Smooth muscle cell (in vitro differentiated cells): ENCODE results near the gene SEMA3B. TPM values are rescaled to one million over a fixed set of nuclear protein-coding genes. Genes with fewer than 3 reads are reported as not detected.

Experiments
- DNase-seq: peaks from one replicate; lab custom pipeline; 2025; ENCODE audit not compliant: unreplicated experiment; lab: John Stamatoyannopoulos, UW
- H2AFZ ChIP-seq: fragments of 200-600 bp; sonication (generic); 2 replicates; pipeline ENCODE4 v1.6.0; 2016; ENCODE audit warnings: antibody characterized with exemption, low read depth, mild to moderate bottlenecking
- H3F3A ChIP-seq: fragments of 200-600 bp; sonication (generic); 2 replicates; pipeline ENCODE4 v1.6.0; 2017; ENCODE audit warnings: antibody characterized with exemption, low read depth
- H3K27ac ChIP-seq: fragments of 200-600 bp; sonication (generic); 2 replicates; pipeline ENCODE4 v1.5.1; 2016; ENCODE audit warnings: low read depth, mild to moderate bottlenecking
- H3K27me3 ChIP-seq: fragments of 200-600 bp; sonication (generic); 2 replicates; pipeline ENCODE4 v1.6.1; 2016; ENCODE audit warnings: low read depth, mild to moderate bottlenecking
- H3K36me3 ChIP-seq: fragments of 200-600 bp; sonication (generic); 2 replicates; pipeline ENCODE4 v1.5.1; 2016; ENCODE audit warnings: low read depth
- H3K4me1 ChIP-seq: fragments of 200-600 bp; sonication (generic); 2 replicates; pipeline ENCODE4 v1.5.1; 2016; ENCODE audit warnings: low read depth
- H3K4me2 ChIP-seq: fragments of 200-600 bp; sonication (generic); 2 replicates; pipeline ENCODE4 v1.6.0; 2016; ENCODE audit warnings: mild to moderate bottlenecking
- H3K4me3 ChIP-seq: fragments of 200-600 bp; sonication (generic); 2 replicates; pipeline ENCODE4 v1.5.1; 2016; ENCODE audit warnings: mild to moderate bottlenecking
- H3K79me2 ChIP-seq: fragments of 200-600 bp; sonication (generic); 2 replicates; pipeline ENCODE4 v1.6.0; 2016; ENCODE audit warnings: low read depth, mild to moderate bottlenecking
- H3K9ac ChIP-seq: fragments of 200-600 bp; sonication (generic); 2 replicates; pipeline ENCODE4 v1.6.0; 2016; ENCODE audit warnings: low read depth
- H3K9me3 ChIP-seq: fragments of 200-600 bp; sonication (generic); replicated peaks from 2 replicates; pipeline ENCODE4 v1.5.1; 2016; ENCODE audit warnings: low read depth
- H4K20me1 ChIP-seq: fragments of 200-600 bp; sonication (generic); 2 replicates; pipeline ENCODE4 v1.6.0; 2016; ENCODE audit warnings: low read depth
- WGBS: methylation state at CpG from one replicate; pipeline ENCODE4 v1.1.7; 2016; ENCODE audit warnings: low lambda C conversion rate; 5-methylcytosine and 5-hydroxymethylcytosine counted together
- polyA plus RNA-seq: library from polyadenylated mRNA; unstranded; fragments of >200 nt; fragmentation: Nextera tagmentation; extraction: Ambion mirVana; gene quantifications from 2 replicates; pipeline ENCODE4 v1.2.1, GENCODE V29; 2016
- total RNA-seq: library from RNA; depleted of rRNA; stranded (reverse); fragments of >200 nt; gene quantifications from 2 replicates; pipeline ENCODE4 v1.2.3, GENCODE V29; 2014
- TF ChIP-seq, protein P1 (sequence below): fragments of 200-600 bp; sonication (generic); IDR thresholded peaks from 2 replicates; pipeline ENCODE4 v1.5.1; 2017; ENCODE audit warnings: borderline replicate concordance, mild to moderate bottlenecking, antibody characterized with exemption; ENCODE audit not compliant: insufficient read depth, poor library complexity, severe bottlenecking

Gene SEMA3B
- total and polyA plus RNA-seq, 2 experiments from 2014 or later: 26.3 to 48.3 TPM

DNA sequence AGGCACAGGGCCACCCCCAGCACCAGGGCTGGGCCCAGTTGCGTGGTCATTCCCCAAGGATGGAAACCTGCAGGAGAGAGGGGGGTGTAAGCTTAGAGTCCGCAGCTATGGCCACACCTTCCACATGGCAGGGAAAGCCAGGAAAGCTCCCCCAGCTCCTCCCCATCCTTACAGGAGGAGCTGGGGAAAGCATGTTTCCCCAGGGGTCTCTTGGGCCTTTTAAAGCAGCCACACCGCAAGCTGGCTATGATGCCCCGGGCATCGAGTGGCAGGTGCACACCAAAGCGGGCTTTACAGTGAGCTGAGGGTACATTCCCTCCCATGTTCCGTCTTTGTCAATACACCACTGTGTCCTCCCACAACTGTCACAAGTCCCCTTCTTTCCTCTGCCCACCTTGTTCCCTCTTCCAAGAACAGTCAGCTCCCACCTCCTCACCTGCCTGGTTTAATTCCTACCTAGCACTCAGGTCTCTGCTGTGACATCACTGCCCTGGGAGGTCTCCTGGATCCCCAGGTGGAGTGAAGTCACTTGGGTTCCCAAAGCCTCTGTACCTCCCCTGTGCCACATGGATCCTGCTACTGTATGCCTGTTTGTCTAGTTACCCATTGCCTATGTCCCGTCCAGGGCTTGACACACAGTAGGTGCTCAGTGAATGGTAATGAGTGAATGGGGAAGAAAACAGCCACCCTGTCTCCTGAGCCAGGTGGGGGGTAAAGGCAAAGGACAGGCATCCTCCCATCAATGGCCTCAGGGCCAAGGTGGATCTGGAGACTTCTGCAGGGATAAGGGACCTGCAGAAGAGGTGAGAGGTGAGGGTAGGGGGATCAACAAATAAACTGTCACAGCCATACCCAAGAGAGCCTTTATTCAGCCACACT lies 26.8 kb downstream of the SEMA3B start:
- H4K20me1 ChIP-seq: no peaks in the 10 kb centered on the region
- no peak for DNase-seq
- no peak overlapping the region for H3K27ac ChIP-seq
- 96% methylated on average over 8 of the region's 8 CpGs for WGBS
- no peak overlapping the region for H3K9ac ChIP-seq
- TF ChIP-seq, protein P1, sequence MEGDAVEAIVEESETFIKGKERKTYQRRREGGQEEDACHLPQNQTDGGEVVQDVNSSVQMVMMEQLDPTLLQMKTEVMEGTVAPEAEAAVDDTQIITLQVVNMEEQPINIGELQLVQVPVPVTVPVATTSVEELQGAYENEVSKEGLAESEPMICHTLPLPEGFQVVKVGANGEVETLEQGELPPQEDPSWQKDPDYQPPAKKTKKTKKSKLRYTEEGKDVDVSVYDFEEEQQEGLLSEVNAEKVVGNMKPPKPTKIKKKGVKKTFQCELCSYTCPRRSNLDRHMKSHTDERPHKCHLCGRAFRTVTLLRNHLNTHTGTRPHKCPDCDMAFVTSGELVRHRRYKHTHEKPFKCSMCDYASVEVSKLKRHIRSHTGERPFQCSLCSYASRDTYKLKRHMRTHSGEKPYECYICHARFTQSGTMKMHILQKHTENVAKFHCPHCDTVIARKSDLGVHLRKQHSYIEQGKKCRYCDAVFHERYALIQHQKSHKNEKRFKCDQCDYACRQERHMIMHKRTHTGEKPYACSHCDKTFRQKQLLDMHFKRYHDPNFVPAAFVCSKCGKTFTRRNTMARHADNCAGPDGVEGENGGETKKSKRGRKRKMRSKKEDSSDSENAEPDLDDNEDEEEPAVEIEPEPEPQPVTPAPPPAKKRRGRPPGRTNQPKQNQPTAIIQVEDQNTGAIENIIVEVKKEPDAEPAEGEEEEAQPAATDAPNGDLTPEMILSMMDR: no peak
- H3K4me2 ChIP-seq: no peak overlapping the region
- H3K9me3 ChIP-seq: no peaks in the 10 kb centered on the region
- peaks cover 4% of the 10 kb centered on the region for H3F3A ChIP-seq
- no peak overlapping the region for H2AFZ ChIP-seq
- H3K4me3 ChIP-seq: no peak overlapping the region
- no peaks in the 10 kb centered on the region for H3K27me3 ChIP-seq
- H3K4me1 ChIP-seq: peaks cover 22% of the 10 kb centered on the region
- no peaks in the 10 kb centered on the region for H3K36me3 ChIP-seq
- peaks cover 11% of the 10 kb centered on the region for H3K79me2 ChIP-seq

DNA sequence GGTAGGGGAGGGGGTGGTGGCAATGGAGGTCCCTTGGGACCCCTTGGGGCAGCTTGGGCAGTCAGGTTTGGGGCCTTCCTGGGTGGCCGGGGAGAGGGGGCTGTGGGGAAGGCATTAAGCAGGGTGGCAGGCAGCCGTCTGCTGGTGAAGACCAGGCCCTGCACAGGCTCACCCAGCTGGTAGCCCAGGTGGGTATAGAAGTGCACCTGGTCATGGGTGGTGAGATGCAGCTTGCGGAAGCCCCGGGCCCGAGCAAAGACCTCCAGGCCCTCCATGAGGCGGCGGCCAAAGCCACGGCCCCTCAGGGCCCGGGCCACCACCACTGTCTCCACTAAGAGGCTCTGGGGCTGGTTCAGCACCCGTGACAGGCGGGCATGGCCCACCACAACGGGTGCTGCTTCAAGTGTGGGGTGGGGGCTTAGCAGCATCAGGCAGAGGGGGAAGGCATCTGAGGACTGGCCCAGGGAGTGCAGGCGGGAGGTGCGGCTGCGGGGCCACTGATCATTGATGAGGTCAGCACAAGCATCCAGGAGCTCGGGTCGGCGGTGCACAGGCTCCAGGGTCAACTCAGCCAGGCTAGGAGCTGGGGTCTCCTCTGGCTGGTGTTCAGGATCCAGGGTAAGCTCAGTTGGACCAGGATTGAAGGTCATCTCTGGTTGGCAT lies 27.9 kb downstream of the SEMA3B start:
- Histone ChIP-seq H3K4me2 (no peak overlapping the region), H4K20me1 (no peaks in the 10 kb centered on the region), H3K4me3 (no peak overlapping the region), H3K9me3 (no peaks in the 10 kb centered on the region), H3K9ac (no peak overlapping the region), H3K27ac (no peak overlapping the region), H3K27me3 (no peaks in the 10 kb centered on the region), H3K36me3 (no peaks in the 10 kb centered on the region), H3K79me2 (peaks cover 3% of the 10 kb centered on the region), H3K4me1 (peaks cover 16% of the 10 kb centered on the region), H3F3A (peaks cover 4% of the 10 kb centered on the region), H2AFZ (no peak overlapping the region)
- no peak for DNase-seq
- WGBS: 97% methylated on average over 18 of the region's 18 CpGs
- TF ChIP-seq, protein P1: no peak

GRCh38 chr3:50297384-50297775 lies 28.4 kb downstream of the SEMA3B start:
- no peaks in the 10 kb centered on the region for H4K20me1 ChIP-seq
- WGBS: 96% methylated on average over 2 of the region's 2 CpGs
- H3K36me3 ChIP-seq: no peaks in the 10 kb centered on the region
- H3K27ac ChIP-seq: no peak overlapping the region
- H3K4me1 ChIP-seq: peaks cover 16% of the 10 kb centered on the region
- no peak overlapping the region for H3K4me3 ChIP-seq
- H3F3A ChIP-seq: peaks cover 4% of the 10 kb centered on the region
- no peak overlapping the region for H3K9ac ChIP-seq
- no peaks in the 10 kb centered on the region for H3K79me2 ChIP-seq
- no peaks in the 10 kb centered on the region for H3K9me3 ChIP-seq
- no peaks in the 10 kb centered on the region for H3K27me3 ChIP-seq
- no peak overlapping the region for H3K4me2 ChIP-seq
- TF ChIP-seq, protein P1: no peak
- H2AFZ ChIP-seq: no peak overlapping the region
- DNase-seq: no peak
